HFF-Myc (cell line): Measurements from ENCODE around the gene UBASH3A.

Experiments used
- DNase-seq: peaks from one replicate; pipeline ENCODE4 v3.0.0-alpha.2; 2011; ENCODE audit warnings: low read depth; ENCODE audit errors: extremely low read depth
- H3K4me3 ChIP-seq: replicated peaks from 2 replicates; pipeline ENCODE4 v1.5.1; 2011; ENCODE audit warnings: low read depth, mild to moderate bottlenecking, control low read depth, low read length
- TF ChIP-seq, protein P1 (sequence below): IDR thresholded peaks from 2 replicates; pipeline ENCODE4 v1.5.1; 2012; ENCODE audit warnings: mild to moderate bottlenecking, low read depth, low read length, control low read depth; ENCODE audit errors: missing control alignments

Gene UBASH3A

DNA sequence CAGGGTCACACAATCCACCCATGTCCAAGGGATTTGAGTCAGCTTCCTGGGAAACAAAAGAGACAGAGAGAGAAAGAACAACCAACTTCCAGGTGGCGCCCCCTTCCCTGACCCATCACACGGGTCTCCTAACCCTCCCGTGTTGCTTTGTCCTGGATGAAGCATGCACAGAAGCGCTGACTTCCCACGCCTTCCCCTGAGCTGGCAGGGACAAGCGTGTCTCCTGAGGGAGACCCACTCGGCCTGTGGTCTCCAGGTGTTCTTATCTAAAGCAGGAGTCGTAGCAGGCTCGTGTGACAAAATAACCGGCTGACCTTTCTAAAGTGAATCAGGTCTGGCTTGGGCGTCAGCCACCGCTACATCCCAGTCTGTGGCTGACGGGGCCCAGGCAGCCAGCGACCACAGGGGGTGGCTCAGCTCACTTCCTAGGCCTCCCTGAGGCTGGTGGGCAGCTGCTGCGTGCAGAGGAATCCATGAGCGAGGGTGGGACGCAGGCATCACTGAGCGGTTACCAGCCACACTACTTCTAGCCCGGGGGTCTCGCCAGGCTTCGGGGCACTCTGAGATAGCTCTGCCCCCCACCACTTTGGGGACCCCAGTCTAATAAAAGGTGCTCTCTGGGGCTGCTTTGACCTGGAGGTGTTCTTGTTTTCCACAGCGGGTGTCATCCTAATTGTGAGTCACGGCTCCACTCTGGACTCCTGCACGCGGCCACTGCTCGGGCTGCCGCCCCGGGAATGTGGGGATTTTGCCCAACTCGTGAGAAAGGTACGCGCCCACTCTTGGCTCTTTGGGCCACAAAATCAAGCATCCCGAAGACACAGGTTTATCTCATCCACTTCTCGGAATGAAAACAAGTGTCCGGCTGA, 40.4 kb downstream of the UBASH3A start:
- no peak overlapping the region for H3K4me3 ChIP-seq
- TF ChIP-seq, protein P1, sequence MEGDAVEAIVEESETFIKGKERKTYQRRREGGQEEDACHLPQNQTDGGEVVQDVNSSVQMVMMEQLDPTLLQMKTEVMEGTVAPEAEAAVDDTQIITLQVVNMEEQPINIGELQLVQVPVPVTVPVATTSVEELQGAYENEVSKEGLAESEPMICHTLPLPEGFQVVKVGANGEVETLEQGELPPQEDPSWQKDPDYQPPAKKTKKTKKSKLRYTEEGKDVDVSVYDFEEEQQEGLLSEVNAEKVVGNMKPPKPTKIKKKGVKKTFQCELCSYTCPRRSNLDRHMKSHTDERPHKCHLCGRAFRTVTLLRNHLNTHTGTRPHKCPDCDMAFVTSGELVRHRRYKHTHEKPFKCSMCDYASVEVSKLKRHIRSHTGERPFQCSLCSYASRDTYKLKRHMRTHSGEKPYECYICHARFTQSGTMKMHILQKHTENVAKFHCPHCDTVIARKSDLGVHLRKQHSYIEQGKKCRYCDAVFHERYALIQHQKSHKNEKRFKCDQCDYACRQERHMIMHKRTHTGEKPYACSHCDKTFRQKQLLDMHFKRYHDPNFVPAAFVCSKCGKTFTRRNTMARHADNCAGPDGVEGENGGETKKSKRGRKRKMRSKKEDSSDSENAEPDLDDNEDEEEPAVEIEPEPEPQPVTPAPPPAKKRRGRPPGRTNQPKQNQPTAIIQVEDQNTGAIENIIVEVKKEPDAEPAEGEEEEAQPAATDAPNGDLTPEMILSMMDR, result no peak
- DNase-seq, result no peak

DNA sequence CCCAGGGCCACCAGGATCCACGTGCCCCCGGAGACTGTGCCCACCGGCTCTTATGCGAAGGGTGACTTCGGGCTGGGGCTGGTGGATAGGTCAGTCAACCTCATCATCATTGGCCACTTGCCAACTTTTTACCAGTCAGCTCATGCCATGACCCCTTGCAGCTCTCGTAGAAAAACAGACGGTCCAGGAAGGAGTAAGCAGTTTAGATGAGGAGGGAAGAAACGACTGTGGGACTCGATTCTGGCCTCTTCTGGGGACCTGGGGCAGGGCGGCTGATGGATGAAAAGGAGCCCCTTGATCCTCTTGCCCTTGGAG, 41.0 kb downstream of the UBASH3A start:
- TF ChIP-seq, protein P1, result no peak
- H3K4me3 ChIP-seq, result no peak overlapping the region
- DNase-seq, result no peak

DNA sequence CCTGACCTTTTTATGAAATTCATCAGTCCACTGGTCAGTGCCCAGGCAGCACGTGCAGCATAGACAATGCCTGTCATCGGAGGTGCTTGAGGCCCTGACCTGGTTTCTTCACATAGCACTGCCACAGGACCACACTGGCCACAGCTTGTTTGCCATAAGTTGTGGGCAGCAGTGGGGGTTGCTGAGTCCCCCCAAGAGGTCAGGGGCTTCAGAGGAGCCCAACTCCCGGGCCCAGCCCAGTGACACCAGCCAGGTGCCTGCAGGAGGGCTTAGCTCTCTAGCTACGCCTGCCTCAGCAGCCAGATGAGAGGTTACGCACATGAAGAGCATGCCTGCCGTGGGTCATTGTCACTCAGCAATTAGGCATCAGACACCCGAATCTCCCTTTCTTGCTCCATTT, 41.6 kb downstream of the UBASH3A start:
- DNase-seq, result no peak
- TF ChIP-seq, protein P1, result no peak
- H3K4me3 ChIP-seq, result no peak overlapping the region

- TF ChIP-seq, protein P1, result no peak
- H3K4me3 ChIP-seq, result no peak overlapping the region
- DNase-seq, result no peak
Observed at GRCh38 chr21:42446531-42446930, 42.8 kb downstream of the UBASH3A start.

DNA sequence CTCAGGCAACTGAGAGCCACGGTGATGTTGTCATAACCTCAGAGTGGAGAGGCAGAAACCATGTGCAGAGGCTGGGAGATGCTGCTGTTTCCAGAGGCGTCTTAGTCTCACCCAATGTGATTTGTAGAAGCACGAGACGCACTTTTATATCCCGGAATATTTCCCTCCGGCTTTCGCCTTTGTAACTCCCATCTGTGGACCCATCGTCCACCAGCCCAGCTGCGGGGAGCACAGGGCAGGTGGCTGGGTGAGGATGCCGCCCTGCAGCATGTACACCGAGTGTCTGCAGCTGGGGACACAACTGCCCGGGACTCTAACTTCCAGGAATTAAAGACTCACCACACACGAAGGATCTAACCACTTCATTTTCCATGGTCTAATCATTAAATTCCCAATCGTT, 43.5 kb downstream of the UBASH3A start:
- TF ChIP-seq, protein P1, result no peak
- H3K4me3 ChIP-seq, result no peak overlapping the region

DNA sequence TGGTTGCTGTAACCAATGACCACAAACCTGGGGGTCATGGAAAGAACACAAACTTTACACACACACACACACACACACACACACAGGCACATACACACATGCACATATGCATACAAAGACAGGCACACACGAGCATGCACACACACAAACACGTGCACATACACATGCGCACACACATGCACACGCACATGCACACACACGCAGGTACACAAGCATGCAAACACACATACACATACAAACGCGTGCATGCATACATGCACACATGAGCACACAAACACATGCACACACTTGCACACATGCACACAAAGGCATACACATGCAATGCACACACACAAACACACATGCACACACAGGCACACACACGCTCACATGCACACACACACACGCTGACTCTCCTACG, 44.0 kb downstream of the UBASH3A start:
- H3K4me3 ChIP-seq, result no peak overlapping the region
- TF ChIP-seq, protein P1, result no peak
- DNase-seq, result no peak

More for the DNA sequence above, 43.5 kb downstream of the UBASH3A start:
- DNase-seq, result no peak
